GM18907 (cell line): ENCODE results near the gene GRIA2.
"Not testable (repeated sequence)": the region's sequence is repeated elsewhere in the genome, so short reads cannot be mapped to it uniquely, and the experiment has no call there.

Source experiments
- ATAC-seq: cut with Tn5 transposase; IDR thresholded peaks from one replicate; pipeline ENCODE4 v1.9.1; 2021; ENCODE audit warnings: mild to moderate bottlenecking, moderate library complexity; ENCODE audit not compliant: unreplicated experiment

GRIA2 gene

DNA sequence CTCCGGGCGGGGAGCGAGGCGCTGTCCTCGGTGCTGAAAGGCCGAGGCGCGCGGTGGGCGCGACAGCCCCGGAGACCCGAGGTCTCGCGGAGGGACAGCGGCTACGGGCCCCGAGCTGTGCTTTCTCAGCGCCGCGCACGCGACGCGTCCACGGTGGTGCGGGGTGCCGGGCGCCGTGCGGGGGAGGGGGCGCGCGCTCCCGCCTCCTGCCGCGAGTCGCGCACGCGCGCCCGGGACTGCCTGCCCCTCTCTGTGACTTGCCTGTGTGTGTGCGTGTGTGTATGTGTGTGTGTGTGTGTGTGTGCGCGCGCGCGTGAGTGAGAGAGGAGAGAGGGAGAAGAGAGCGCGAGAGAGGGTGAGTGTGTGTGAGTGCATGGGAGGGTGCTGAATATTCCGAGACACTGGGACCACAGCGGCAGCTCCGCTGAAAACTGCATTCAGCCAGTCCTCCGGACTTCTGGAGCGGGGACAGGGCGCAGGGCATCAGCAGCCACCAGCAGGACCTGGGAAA, at the start of gene GRIA2:
Gene GRIA2, plus strand, starts transcription at position 358 of the 511 bp plus-strand sequence. CDS start 315 bp downstream, outside the sequence.
- no peak for ATAC-seq

DNA sequence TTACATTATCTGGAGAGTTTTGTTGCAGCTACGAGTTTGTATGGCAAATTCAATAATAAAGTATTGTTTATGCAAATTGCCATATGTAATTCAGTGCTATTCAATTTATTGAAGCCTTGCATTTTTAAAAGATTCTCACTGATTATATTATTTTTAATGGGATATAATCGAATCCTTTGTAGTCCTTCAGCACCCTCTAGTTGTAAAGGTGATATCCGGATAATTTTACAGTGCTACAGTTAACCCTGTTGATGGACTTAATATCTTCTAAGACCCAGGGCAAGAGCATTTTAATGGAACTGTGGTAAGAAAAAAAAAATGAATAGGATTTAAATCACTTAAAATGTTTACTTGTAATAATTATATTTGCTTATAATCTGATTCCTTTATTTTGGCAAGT, 48.5 kb upstream of the GRIA2 start:
- ATAC-seq: no peak

DNA sequence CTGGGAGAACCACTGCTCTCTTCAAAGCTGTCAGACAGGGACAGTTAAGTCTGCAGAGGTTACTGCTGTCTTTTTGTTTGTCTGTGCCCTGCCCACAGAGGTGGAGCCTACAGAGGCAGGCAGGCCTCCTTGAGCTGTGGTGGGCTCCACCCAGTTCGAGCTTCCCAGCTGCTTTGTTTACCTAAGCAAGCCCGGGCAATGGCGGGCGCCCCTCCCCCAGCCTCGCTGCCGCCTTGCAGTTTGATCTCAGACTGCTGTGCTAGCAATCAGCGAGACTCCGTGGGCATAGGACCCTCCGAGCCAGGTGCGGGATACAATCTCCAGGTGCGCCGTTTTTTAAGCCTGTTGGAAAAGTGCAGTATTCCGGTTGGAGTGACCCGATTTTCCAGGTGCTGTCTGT, 40.3 kb upstream of the GRIA2 start:
- ATAC-seq: not testable (repeated sequence)

DNA sequence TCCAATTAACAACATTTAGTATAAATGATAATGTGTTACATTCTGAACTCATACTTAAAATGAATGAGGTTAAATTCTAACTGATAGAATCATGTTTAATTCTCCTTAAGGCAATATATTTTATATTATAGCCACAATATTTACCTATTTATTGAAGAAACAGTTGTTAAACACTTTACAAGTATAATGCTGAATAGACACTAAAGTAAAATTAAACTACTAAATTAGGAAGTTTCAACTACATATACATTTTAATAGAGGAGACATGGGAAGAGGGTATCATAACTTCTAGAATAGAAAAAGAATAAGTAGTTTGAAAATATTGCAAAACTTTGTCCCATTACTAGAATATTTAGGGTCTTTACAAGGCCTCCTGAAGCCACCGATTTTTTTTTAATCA, 36.2 kb upstream of the GRIA2 start:
- ATAC-seq: no peak

DNA sequence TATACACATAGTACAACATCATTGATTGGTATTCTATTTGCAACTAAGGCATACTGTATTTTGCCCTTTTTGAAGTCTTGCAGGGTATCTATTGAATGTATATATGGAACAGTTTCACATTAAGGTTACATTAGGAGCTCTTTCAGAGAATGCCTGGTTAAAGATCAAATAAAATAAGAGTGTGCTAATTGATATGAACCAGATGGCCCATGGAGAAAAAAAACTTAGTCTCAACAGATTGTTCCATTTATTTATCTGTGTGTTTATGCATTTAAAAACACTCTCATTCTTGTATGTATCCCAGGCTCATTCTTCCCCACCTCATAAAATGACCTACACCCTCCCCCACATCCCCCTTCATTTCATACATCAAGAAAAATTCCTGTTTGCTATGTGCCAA, 35.2 kb upstream of the GRIA2 start:
- ATAC-seq: no peak

DNA sequence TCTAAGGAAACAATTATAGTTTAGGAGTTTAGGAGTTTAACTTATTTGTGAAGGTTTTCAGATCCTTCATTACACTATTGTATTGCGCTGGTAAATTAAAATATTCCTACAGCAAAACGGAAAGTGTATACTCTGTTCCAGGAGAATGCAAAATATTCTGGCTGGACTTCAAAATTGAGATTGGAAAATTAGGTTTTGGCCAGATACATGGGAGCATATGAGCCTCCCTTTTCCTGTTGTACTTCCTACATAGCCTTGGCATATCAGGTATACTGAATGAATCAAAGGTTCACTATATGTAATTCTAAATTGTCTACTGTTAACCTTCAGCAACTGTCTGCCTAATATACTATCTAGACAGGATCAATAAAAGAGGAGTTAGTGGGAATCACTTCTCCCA, 25.2 kb upstream of the GRIA2 start:
- no peak for ATAC-seq

DNA sequence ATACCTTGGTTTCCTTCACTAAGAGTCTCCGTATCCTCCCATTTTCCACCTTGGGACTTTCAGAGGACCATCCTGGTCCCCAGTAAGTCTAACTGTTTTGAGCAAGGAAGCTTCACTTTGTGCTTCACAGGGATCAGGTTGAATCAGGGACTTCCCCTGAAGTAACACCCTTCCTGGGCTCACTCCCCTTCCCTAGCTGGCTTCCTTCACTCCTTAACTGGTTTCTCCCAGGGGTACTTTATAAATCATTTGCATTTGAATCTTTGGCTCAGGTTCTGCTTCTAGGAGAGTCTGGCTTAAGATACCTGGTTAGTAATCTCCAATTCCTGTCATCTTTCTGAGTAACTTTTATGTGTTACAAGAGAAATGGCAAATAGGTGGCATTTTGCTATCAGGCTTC, 24.5 kb upstream of the GRIA2 start:
- no peak for ATAC-seq

DNA sequence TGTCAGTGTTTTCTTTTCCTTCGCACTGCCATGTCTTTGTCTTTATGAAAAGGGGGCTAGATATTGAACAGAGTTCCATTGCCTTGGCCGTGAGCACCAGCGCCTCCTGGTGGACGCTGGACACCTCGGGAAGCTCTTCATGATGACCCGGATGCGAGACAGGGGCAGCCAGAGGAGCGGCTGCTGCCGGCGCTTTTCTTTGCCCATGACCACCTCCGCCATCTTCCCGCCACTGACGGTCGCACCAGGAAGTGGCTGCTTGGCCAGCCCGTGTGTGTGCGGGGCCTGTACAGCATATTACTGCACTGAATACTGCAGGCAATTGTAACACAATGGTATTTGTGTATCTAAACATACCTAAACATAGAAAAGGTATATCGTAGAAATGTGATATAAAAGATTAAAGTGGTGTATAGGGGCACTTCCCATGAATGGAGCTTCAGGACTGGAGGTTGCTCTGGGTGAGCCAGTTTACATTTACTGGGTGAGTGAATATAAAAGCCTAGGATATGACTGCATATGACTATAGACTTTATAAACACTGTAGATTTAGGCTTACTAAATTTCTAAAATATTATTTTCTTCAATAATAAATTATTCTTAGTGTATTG, 15.8 kb upstream of the GRIA2 start:
- no peak for ATAC-seq

DNA sequence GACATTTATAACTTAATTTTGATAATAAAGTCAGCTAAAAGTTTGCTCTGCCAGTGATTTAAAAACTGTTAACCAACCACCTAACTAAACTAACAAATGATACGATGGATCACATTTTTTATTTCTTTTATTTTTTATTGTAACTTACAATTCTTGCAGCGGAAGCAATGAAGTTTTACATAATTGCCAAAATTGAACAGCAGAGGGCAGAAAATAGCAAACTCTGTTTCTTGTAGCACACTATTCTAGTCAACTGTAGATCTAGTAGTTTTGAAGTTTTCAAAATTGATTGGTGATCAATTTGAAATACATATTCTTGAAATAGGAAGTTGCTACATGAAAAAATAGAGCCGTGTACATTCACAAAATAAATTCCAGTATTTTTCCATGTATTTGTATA, 2.8 kb upstream of the GRIA2 start:
- ATAC-seq: no peak

DNA sequence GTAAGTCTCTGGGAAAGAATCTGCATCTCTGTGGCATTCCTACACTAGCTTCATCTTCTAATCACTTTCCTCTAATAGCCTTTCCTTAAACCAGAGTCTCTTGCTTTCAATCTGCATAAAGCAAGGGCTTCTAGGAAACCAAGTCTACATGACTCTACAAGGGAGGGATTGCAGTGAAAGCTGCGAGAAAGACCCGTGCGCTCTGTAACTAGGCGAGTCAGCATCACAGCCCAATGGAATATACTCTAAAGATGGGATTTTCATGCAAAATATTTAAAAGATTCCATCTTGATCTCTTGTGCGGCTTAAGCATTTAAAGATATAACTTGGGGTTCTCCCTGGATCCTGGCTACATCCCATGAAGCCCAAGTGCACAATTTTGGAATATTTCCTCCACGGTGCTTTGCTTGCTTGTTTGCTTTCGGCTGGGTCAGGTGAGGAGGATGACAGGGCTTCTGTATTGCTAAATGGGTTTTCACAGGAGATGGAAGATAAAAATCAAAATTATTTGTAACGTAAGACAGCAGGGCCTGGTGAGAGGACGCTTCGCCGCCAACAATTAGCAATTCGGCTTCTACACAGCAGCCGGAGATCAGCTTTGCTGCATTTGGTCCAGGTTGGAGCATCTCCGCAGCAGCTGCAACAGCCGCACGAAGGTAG, 687 bp upstream of the GRIA2 start:
- ATAC-seq: no peak

DNA sequence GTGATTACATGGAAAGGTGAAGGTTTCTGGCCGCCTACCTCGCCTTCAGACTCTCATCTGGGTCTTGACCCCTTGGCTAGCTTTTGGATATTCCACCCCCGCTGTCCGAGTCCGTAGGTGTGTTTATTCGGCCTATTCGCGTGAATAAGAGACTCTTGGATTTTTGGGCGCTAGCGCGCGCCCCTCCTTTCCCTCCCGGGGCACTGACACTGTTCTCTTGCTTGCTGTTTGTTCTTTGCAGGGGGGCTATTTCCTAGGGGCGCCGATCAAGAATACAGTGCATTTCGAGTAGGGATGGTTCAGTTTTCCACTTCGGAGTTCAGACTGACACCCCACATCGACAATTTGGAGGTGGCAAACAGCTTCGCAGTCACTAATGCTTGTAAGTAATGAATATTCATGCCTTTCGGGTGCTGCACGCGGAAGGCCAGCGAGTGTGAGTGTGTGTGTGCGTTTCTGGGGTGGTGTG, 932 bp downstream of the GRIA2 start:
- no peak for ATAC-seq

DNA sequence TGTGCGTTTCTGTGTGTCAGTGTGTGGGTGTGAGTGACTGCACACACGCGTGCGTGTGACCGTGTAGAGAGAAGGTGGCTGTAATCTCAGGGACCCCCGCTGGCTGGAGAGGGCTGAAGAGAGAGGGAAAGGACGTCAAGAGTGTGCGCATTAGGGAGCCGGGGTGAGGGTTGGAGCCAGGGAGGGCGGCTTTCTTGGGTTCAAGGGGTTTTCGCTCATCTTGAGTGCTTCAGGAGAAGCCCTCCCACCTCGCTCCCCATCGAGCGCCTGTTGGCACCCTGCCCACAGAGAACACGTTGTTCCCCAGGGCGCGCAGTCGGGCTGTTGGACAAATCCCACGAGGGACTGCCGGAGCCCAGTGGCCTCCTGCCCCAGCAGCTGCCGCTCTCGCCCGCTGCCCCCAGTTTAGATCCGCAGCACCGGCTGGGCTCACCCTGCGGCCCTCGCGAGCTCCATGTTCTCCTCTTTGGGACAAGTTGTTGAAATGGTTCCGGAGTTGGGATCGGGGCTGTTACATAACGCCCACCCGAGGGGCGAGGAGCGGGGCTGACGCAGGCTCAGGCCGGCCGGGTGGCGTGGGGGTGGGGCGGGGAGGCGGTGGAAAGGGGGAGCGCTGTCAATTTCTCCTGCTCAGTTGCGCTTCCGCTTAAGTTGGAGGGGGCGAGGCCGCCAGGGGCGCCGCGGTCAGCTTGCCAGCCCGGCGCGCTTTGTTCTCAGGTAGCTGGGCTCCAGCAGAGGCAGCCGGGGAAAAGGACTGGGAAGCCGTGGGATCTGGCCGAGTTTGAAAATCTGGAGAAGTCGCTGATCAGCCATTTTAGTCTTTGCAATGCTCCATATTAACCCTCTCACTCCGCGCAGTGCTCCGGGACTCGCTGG, 1.6 kb downstream of the GRIA2 start:
- no peak for ATAC-seq

DNA sequence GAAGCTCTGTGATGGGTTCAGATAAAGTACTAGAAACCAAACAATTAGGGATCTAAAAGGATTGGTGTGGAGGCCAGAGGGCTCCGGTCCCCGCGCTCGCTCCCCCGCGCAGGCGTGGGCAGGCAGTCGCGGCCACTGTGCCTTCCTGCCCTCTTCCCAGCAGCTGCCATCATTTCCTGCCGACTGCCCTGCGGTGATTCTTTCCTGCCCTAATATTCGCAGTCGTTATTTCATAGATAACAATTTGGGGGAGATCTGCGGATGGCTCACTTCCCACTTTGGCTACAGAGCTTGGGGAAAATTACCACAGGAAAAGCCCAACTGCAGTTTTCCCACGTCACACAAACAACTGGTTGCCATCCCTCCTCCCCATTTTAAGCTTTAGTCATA, 2.2 kb downstream of the GRIA2 start:
- no peak for ATAC-seq

DNA sequence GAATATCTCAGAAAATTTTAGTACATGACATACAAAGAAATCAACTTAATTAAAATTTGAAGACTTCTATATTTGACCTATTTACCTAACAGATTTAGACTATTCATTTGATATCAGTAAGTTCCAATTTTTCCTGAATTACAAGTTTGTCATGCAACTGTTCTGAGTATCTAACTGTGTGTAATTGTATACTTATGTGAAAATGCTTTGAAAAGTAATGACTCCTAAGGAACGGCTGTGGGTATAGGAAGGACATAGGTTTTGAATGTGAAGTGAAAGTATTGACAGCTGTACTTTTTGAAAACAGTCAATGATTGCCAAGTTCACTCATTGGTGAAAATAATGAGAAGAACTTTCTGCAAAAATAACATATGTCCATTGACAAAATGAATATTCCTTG, 2.9 kb downstream of the GRIA2 start:
- no peak for ATAC-seq

DNA sequence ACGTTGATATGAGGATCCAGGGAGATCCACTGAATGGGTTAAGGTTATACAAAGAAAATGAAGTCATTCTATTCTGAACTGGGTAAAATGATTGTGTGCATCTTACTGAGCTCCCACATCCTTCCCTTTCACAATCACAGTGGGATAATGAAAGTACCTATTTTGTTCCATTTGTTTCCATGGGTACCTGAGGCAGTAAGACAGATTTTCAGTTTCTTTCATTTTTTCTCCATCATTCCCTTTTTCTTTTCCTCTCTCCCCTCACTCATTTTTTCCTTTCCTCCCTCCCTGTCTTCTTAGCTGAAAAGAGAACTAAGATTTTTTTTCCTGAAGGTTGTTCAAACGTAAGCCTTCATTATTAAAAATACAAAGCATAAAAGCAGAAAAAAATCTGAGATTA, 4.6 kb downstream of the GRIA2 start:
- ATAC-seq: no peak

DNA sequence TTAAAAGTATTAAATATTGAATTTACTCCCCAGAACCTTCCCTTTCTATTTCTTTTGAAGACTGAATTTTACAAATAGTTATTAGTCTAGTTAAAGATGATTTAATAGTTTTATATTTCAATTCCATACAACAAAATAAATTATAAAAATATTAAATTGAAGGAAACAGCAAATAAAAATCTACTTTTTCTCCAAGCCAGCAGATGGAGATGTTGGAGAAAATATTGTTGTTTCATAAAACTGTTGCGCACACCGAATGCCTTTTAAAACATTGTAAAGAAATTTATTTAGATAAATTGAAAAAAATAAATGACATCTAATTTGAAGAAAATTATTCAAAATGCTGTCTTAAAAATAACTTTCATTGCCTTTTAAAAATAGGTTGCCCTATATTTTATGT, 5.5 kb downstream of the GRIA2 start:
- ATAC-seq: no peak

DNA sequence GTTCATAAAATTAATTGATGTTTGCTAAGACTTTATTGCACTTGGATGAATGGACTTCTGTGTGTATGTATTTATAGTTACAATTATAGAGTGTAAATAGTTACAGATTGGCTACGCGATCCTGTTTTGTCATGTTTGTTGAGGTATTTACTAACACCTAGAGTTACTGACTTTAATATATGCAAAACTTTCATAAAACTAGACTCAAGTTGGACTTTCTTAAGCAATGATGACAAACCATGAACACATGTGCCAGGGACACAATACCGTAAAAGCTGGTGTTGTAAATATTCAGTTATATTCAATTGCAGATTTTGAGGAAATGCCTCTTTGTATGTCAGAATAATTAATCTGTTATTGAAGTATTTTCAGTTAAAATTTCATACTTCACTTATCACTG, 6.1 kb downstream of the GRIA2 start:
- no peak for ATAC-seq

DNA sequence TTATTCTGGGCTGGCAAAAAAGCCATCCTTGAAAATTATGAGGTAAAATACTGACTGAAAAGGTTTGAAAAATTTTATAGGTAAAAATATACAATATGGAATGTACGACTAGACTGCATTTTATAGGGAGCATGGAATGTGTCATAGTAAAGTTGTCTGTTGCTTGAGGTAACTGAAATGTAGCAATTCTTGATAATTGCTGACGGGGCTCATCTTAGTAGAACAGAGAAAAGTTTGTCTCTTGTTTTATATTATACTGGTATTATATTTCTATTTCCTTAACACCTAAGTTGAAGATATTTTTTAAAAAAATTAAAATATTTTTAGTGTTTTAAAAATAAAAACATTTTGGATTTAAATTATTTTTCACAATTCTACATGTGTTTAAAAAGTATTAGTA, 11.0 kb downstream of the GRIA2 start:
- ATAC-seq: no peak

DNA sequence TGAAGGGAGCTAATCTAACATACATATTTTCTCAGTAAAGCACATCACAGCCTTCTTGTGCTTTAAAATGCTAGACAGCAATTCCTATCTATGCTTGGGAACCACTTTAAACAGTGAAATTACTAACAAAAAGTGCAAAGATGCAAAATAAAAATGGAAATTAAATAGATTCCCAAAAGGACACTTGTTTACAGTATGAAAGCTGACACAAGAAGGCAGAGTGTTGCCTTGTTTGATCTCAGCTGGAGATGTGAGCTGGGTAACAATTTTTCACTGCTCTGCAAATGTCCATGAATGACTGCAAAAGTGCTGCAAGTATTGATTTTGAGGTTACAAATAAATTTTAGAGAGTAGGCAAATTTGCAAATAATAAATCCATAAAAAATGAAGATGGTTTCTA, 22.3 kb downstream of the GRIA2 start:
- no peak for ATAC-seq

DNA sequence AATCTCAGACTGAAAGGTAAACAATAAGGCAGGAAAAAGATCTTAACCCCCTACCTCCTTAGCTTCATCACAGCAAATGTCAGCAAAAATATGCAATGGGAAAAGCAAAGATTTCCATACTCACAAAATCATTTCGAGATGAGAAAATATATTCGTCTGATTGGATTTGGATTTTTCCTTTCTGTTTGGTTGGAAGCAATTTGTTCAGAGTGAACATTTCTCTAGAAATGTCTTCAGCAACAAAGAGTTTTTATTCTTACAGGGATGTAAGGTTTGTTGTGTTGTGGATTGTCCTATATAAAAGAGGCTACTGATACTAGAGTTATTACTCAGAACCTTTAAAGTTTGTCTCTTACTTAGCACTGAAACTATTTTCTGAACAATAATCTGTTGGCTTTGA, 23.8 kb downstream of the GRIA2 start:
- ATAC-seq: no peak

DNA sequence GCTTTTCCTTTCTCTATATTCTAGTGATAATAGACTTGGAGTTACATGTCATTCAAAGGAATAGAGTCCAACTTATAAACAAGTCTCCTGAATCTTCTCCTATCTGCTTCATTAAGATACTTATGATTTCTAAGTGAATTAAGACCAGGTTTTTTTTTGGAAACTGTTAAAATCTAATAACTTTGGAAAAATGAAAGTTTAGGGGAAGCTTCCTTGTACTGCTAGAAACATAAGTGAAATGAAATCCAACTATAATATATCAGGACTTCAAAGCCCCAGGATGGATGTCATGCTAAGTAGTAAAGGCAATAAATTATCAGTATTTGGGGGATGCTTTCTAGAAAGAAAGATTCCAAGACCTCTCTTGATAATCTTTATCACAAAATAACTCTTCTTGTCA, 24.8 kb downstream of the GRIA2 start:
- no peak for ATAC-seq

DNA sequence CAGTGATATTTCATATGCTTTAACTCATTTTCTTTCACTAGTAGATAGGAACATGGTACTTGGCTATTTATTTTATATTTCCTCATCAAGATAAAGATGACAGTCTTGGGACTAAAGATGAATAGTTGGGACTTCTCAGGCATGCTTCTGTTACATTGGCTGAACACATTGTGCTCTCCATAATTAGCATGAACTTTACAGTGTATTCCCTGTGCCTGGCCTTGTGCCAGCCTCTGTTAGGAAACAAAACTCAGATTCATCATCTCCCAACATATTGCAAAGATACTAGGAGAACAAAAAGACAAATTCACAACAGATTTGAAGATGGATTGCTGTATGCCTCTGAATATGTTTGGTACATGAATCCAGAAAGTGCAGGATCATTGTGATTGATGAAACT, 26.4 kb downstream of the GRIA2 start:
- no peak for ATAC-seq
